Vagina (tissue), 2 donors: ENCODE results near the gene ECEL1.

Experiments used
- CTCF ChIP-seq, 3 experiments: fragments of 450-650 bp in 2 of 3; fragments of 200-600 bp in 1 of 3; sonication (generic) in 1 of 3; IDR thresholded peaks; one replicate each; pipeline ENCODE4 v1.5.1; 2017 to 2019; ENCODE audit warnings: antibody characterized with exemption in 3 of 3, mild to moderate bottlenecking in 2 of 3, moderate library complexity in 2 of 3
- POLR2A ChIP-seq, 2 donors: fragments of 450-650 bp; IDR thresholded peaks; one replicate each; pipeline ENCODE4 v1.6.1; 2017; ENCODE audit warnings: antibody characterized with exemption in 2 of 2, mild to moderate bottlenecking in 2 of 2, moderate library complexity in 2 of 2
- POLR2AphosphoS5 ChIP-seq, 2 donors: sonication (generic); formaldehyde crosslinking; IDR thresholded peaks; one replicate each; pipeline ENCODE4 v1.9.0; 2017; ENCODE audit warnings: antibody characterized with exemption in 2 of 2, mild to moderate bottlenecking in 2 of 2, low read depth in 1 of 2; ENCODE audit not compliant: insufficient read depth in 1 of 2

GRCh38 chr2:232527905-232528470 lies 40.4 kb upstream of the ECEL1 start:
- TF ChIP-seq CTCF (IDR thresholded peaks at IDR 0.05) = no peak
- TF ChIP-seq POLR2A (IDR thresholded peaks at IDR 0.05) = no peak
- no peak for TF ChIP-seq POLR2AphosphoS5 (IDR thresholded peaks at IDR 0.05; ENCODE audit: insufficient read depth in 1 of 2, low read depth in 1 of 2)
